ENCODE data around the gene SLC6A5. TPM values are rescaled to one million over a fixed set of nuclear protein-coding genes. Genes with fewer than 3 reads are reported as not detected.

Gene SLC6A5
- total and polyA plus RNA-seq, 8 donors: not detected

DNA sequence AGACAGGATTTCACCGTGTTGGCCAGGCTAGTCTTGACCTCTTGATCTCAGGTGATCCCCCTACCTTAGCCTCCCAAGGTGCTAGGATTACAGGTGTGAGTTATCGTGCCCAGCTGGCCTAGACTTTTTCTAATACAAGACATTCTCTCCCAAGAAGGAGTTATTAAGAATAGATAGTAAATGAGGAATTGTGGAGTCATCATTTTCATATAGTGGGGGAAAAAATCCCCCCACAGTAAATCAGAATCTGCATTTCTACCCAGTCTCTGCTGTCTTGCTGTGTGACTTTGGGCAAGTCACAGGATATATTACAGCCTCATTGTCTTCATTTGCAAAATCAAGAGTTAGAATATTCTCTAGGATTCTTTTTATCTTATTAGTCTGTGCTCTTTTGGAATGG lies 21.6 kb downstream of the SLC6A5 start:
- Histone ChIP-seq H3K4me1 (no peaks in the 10 kb centered on the region), H3K9me3 (no peaks in the 10 kb centered on the region), H3K4me3 (no peak overlapping the region), H3K27ac (no peak overlapping the region), H3K36me3 (no peaks in the 10 kb centered on the region), H3K27me3 (peaks cover 0 to 15% of the 10 kb centered on the region in 2 donors)
- DNase-seq: no peak
- TF ChIP-seq, protein P1, sequence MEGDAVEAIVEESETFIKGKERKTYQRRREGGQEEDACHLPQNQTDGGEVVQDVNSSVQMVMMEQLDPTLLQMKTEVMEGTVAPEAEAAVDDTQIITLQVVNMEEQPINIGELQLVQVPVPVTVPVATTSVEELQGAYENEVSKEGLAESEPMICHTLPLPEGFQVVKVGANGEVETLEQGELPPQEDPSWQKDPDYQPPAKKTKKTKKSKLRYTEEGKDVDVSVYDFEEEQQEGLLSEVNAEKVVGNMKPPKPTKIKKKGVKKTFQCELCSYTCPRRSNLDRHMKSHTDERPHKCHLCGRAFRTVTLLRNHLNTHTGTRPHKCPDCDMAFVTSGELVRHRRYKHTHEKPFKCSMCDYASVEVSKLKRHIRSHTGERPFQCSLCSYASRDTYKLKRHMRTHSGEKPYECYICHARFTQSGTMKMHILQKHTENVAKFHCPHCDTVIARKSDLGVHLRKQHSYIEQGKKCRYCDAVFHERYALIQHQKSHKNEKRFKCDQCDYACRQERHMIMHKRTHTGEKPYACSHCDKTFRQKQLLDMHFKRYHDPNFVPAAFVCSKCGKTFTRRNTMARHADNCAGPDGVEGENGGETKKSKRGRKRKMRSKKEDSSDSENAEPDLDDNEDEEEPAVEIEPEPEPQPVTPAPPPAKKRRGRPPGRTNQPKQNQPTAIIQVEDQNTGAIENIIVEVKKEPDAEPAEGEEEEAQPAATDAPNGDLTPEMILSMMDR (IDR thresholded peaks at IDR 0.05): no peak
- intact Hi-C loops (cut with DNase I): no loop called here
- ATAC-seq: no peak

DNA sequence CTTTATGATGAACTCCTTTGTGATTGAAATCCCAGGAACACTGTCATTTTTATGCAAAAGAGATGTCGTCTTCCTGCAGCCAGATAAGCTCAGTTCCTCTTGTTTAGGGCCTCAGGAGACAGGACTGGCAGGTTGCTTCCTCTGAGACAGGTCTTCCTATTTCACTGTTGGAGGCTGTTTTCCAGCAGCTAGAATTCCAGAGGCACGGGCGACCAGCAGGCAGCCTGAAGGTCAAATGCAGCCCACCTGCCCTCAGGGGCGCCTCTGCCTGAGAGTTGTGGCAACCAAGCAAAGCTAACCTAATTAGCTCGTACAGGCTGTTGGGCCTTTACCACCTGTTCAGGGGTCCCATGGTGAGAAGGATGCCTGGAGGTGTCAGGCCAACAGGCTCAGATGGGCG lies 22.3 kb downstream of the SLC6A5 start:
- Histone ChIP-seq H3K9me3 (no peaks in the 10 kb centered on the region), H3K4me3 (no peak overlapping the region), H3K27me3 (peaks cover 0 to 11% of the 10 kb centered on the region in 2 donors), H3K27ac (no peak overlapping the region), H3K4me1 (no peaks in the 10 kb centered on the region), H3K36me3 (no peaks in the 10 kb centered on the region)
- no peak for DNase-seq
- TF ChIP-seq, protein P1 (IDR thresholded peaks at IDR 0.05): no peak
- ATAC-seq: no peak
- intact Hi-C loops (cut with DNase I): no loop called here

DNA sequence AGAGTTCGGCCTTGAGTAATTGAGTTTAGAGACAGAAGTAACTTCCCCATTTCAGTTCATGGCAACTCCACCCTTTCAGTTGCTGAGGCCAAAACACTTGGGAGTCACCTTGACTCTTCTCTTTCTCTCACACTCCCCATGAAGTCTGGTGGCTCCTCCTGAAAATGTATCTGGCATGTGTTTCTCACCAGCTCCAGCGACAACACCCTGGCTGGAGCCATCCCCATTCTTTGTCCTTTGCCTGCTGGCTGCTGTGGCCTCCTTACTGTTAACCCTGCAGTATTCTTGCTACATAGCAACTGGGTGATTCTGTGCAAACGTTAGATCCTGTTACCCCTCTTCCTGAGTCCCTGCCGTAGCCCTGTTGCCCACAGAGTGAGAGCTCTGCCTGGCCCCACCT lies 23.8 kb downstream of the SLC6A5 start:
- no peaks in the 10 kb centered on the region for H3K36me3 ChIP-seq
- no peak overlapping the region for H3K27ac ChIP-seq
- no peak overlapping the region for H3K4me3 ChIP-seq
- intact Hi-C loops (cut with DNase I): no loop called here
- DNase-seq (no peak), ATAC-seq (no peak)
- no peaks in the 10 kb centered on the region for H3K4me1 ChIP-seq
- no peaks in the 10 kb centered on the region for H3K9me3 ChIP-seq
- TF ChIP-seq, protein P1 (IDR thresholded peaks at IDR 0.05): no peak
- no peaks in the 10 kb centered on the region for H3K27me3 ChIP-seq

DNA sequence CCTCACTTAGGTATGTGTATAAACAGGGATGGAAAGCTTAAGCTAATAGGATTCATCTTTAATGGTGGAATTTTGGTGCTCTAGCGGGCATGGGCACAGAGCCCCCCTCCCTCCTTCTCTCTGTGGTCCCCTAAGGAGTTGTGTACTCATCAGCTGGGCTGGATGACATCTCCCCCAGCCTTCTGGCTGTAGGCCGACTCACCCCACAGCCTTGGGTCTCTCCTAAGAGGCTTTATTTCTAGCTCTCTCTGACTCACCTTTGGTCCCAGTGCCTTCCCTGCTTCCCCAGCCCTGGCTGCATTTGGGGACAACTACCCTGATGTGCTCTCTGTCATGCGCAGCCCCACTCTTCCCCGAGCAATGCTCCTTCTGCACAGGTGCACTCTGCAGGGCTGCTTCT lies 26.9 kb downstream of the SLC6A5 start:
- H3K27ac ChIP-seq: no peak overlapping the region
- H3K9me3 ChIP-seq: no peaks in the 10 kb centered on the region
- H3K4me1 ChIP-seq: no peaks in the 10 kb centered on the region
- no peak overlapping the region for H3K4me3 ChIP-seq
- no peaks in the 10 kb centered on the region for H3K36me3 ChIP-seq
- TF ChIP-seq, protein P1 (IDR thresholded peaks at IDR 0.05): no peak
- intact Hi-C loops (cut with DNase I): no loop called here
- ATAC-seq: no peak
- no peaks in the 10 kb centered on the region for H3K27me3 ChIP-seq
- no peak for DNase-seq

DNA sequence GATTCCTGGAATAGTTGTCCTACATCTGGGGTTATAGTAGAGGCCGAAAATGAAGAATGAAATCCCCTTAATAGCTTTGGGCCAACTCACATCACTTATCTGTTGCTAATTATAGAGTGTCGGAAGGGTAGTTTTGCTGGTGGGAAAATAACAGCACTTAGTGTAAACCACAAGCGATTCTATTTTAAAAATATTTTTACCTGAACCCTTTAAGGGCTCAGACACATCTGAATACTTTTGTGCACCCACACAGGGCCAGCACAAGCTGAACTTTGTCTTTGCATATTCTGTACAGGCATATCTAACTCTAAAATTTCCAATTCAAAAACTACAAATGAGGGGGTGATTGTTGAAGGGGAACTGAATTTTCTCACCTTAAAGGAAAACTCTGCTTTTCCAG lies 27.6 kb downstream of the SLC6A5 start:
- ATAC-seq: no peak
- TF ChIP-seq, protein P1 (IDR thresholded peaks at IDR 0.05): no peak

More for the DNA sequence above, 27.6 kb downstream of the SLC6A5 start:
- Histone ChIP-seq H3K9me3 (no peaks in the 10 kb centered on the region), H3K4me3 (no peak overlapping the region), H3K36me3 (no peaks in the 10 kb centered on the region), H3K27ac (no peak overlapping the region), H3K27me3 (no peaks in the 10 kb centered on the region), H3K4me1 (no peaks in the 10 kb centered on the region)
- intact Hi-C loops (cut with DNase I): no loop called here
- DNase-seq: no peak
